ENCODE results near the gene MIEF1. TPM values are rescaled to one million over a fixed set of nuclear protein-coding genes. Genes with fewer than 3 reads are reported as not detected.
A peak's percentile ranks its signal among the peaks of the same experiment; 100 is the strongest.

The MIEF1 gene
- total and polyA plus RNA-seq, 2 donors (not counting 1 experiment from before 2014, with no cell fraction given): 9.8 to 37.2 TPM

DNA sequence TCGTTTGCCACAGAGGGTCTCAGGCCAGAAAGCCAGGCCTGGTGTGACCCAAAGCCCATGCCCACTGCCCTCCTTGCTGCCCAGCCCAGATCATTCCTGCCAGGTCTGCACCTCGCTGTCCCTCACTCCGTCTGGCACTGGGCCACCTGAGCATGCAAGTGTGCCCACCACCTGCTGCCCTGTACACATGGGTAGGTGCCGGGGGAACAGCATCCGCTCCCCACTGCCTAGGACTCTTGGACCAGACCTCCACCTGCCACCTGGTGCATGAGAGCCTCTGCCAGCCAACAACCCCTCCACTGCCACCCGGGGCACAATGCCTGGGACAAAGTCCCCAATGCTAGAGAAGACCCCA is 32.8 kb upstream of the MIEF1 start:
- intact Hi-C loops (cut with micrococcal nuclease): no loop called here
- Histone ChIP-seq H3K4me3 (ENCODE audit: control extremely low read depth in 1 of 5, extremely low read depth in 1 of 5, insufficient read depth in 1 of 5, low read depth in 2 of 5, low read length in 4 of 5) (no peak overlapping the region), H3K79me2 (ENCODE audit: control insufficient read depth, insufficient read depth, low read length) (peaks cover 18% of the 10 kb centered on the region), H3K4me1 (ENCODE audit: control insufficient read depth in 2 of 2, insufficient read depth in 2 of 2, low read length in 2 of 2) (peaks cover 58 to 92% of the 10 kb centered on the region in 2 donors), H2AFZ (ENCODE audit: insufficient read depth, low read depth, low read length, poor library complexity, severe bottlenecking) (no peak overlapping the region), H3K36me3 (replicated peaks in 1 of 2; ENCODE audit: control extremely low read depth in 1 of 2, control insufficient read depth in 1 of 2, extremely low read depth in 1 of 2, insufficient read depth in 2 of 2, low read length in 1 of 2) (no peaks in the 10 kb centered on the region), H3K27ac (ENCODE audit: low read length in 2 of 2) (no peak overlapping the region), H3K4me2 (replicated peaks; ENCODE audit: low read depth, low read length, poor library complexity, severe bottlenecking) (no peak overlapping the region), H3K9me3 (ENCODE audit: control extremely low read depth in 1 of 3, control insufficient read depth in 2 of 3, insufficient read depth in 1 of 3, low read length in 2 of 3) (no peaks in the 10 kb centered on the region), H4K20me1 (ENCODE audit: control insufficient read depth, insufficient read depth, low read length, poor library complexity, severe bottlenecking) (peaks cover under 1% of the 10 kb centered on the region), H3K9ac (ENCODE audit: low read length) (no peak overlapping the region), H3K27me3 (replicated peaks in 1 of 4; ENCODE audit: control extremely low read depth in 1 of 4, control insufficient read depth in 3 of 4, insufficient read depth in 4 of 4, low read length in 3 of 4) (no peaks in the 10 kb centered on the region)
- ChIA-PET POLR2A (no interaction called here), CTCF (interaction anchor here (0.5 to 1.9 kb wide), 6 partner anchors 14 to 126 kb away, joined by 3 to 6 read pairs (median 3); no protein-coding TSS in a partner anchor)
- WGBS (ENCODE audit: insufficient coverage): 84% methylated on average over 5 of the region's 6 CpGs
- no peak overlapping the region for H3K4me3 Mint-ChIP-seq
- no peak for DNase-seq
- ATAC-seq (ENCODE audit: low read depth): no peak
- H3K9me3 Mint-ChIP-seq (ENCODE audit: insufficient read depth): no peaks in the 10 kb centered on the region
- H3K27ac Mint-ChIP-seq: peak overlapping the region; percentile 75
- peaks cover 81% of the 10 kb centered on the region for H3K4me1 Mint-ChIP-seq
- no peak for TF ChIP-seq CTCF (IDR thresholded peaks at IDR 0.05)
- TF ChIP-seq EZH2 (IDR thresholded peaks at IDR 0.05; ENCODE audit: borderline replicate concordance, insufficient read depth, low read depth, low read length, poor library complexity, severe bottlenecking): no peak
- no peaks in the 10 kb centered on the region for H3K27me3 Mint-ChIP-seq

- H2AFZ ChIP-seq (ENCODE audit: insufficient read depth, low read depth, low read length, poor library complexity, severe bottlenecking): no peak overlapping the region
- Mint-ChIP-seq H3K27ac (peak overlapping the region; percentile 75), H3K9me3 (ENCODE audit: insufficient read depth) (no peaks in the 10 kb centered on the region), H3K4me1 (peaks cover 79% of the 10 kb centered on the region), H3K4me3 (peak overlapping the region; percentile 5), H3K27me3 (no peaks in the 10 kb centered on the region)
- TF ChIP-seq CTCF (IDR thresholded peaks at IDR 0.05): no peak
- no peak overlapping the region for H3K4me3 ChIP-seq (ENCODE audit: control extremely low read depth in 1 of 5, extremely low read depth in 1 of 5, insufficient read depth in 1 of 5, low read depth in 2 of 5, low read length in 4 of 5)
- no peak overlapping the region for H3K27ac ChIP-seq (ENCODE audit: low read length in 2 of 2)
- no peak overlapping the region for H3K4me2 ChIP-seq (replicated peaks; ENCODE audit: low read depth, low read length, poor library complexity, severe bottlenecking)
- H3K9me3 ChIP-seq (ENCODE audit: control extremely low read depth in 1 of 3, control insufficient read depth in 2 of 3, insufficient read depth in 1 of 3, low read length in 2 of 3): no peaks in the 10 kb centered on the region
- H3K4me1 ChIP-seq (ENCODE audit: control insufficient read depth in 2 of 2, insufficient read depth in 2 of 2, low read length in 2 of 2): peaks cover 56 to 86% of the 10 kb centered on the region in 2 donors
- peaks cover 23% of the 10 kb centered on the region for H3K79me2 ChIP-seq (ENCODE audit: control insufficient read depth, insufficient read depth, low read length)
- ChIA-PET POLR2A (no interaction called here), CTCF (interaction anchor here (0.5 to 1.9 kb wide), 6 partner anchors 14 to 126 kb away, joined by 3 to 6 read pairs (median 3); partner anchors contain the start of gene TAB1)
- DNase-seq: peak; percentile 16
- peaks cover 4% of the 10 kb centered on the region for H4K20me1 ChIP-seq (ENCODE audit: control insufficient read depth, insufficient read depth, low read length, poor library complexity, severe bottlenecking)
- no peaks in the 10 kb centered on the region for H3K27me3 ChIP-seq (replicated peaks in 1 of 4; ENCODE audit: control extremely low read depth in 1 of 4, control insufficient read depth in 3 of 4, insufficient read depth in 4 of 4, low read length in 3 of 4)
- H3K9ac ChIP-seq (ENCODE audit: low read length): no peak overlapping the region
- 87% methylated on average over 21 of the region's 26 CpGs for WGBS (ENCODE audit: insufficient coverage)
- no peak for ATAC-seq (ENCODE audit: low read depth)
- H3K36me3 ChIP-seq (replicated peaks in 1 of 2; ENCODE audit: control extremely low read depth in 1 of 2, control insufficient read depth in 1 of 2, extremely low read depth in 1 of 2, insufficient read depth in 2 of 2, low read length in 1 of 2): no peaks in the 10 kb centered on the region
- intact Hi-C loops (cut with micrococcal nuclease): loop anchor here (5.0 kb wide), 1 partner anchor 33 kb away; no protein-coding TSS in a partner anchor
These were observed 32.2 kb upstream of the MIEF1 start for GRCh38 chr22:39469681-39470450.

Measured in B cell (primary cell).